ENCODE data around the gene LRFN4.
A peak's percentile ranks its signal among the peaks of the same experiment; 100 is the strongest.

Gene LRFN4

GRCh38 chr11:66874232-66874631 lies 17.4 kb downstream of the LRFN4 start:
- DNase-seq: no peak

GRCh38 chr11:66875378-66875777 lies 18.5 kb downstream of the LRFN4 start:
- DNase-seq: no peak

- no peak for DNase-seq
These were observed 20.9 kb downstream of the LRFN4 start for GRCh38 chr11:66877588-66878385.

GRCh38 chr11:66878474-66878873 lies 21.6 kb downstream of the LRFN4 start:
- no peak for DNase-seq

- DNase-seq: no peak
These were observed 22.1 kb downstream of the LRFN4 start for GRCh38 chr11:66879000-66879399.

GRCh38 chr11:66879583-66879982 lies 22.7 kb downstream of the LRFN4 start:
- no peak for DNase-seq

- DNase-seq: no peak
These were observed 23.1 kb downstream of the LRFN4 start for GRCh38 chr11:66879999-66880398.

GRCh38 chr11:66880496-66881450 lies 23.9 kb downstream of the LRFN4 start:
- DNase-seq: no peak

GRCh38 chr11:66881451-66881835 lies 24.6 kb downstream of the LRFN4 start:
- no peak for DNase-seq

- peak; percentile 38 for DNase-seq
These were observed 25.1 kb downstream of the LRFN4 start for GRCh38 chr11:66881927-66882452.

GRCh38 chr11:66882561-66883015 lies 25.7 kb downstream of the LRFN4 start:
- no peak for DNase-seq

- peak; percentile 76 for DNase-seq
These were observed 26.4 kb downstream of the LRFN4 start for GRCh38 chr11:66883016-66883965.

- DNase-seq: no peak
These were observed 27.6 kb downstream of the LRFN4 start for GRCh38 chr11:66884443-66884842.

- DNase-seq: no peak
These were observed 28.6 kb downstream of the LRFN4 start for GRCh38 chr11:66885469-66885868.

GRCh38 chr11:66885950-66886440 lies 29.1 kb downstream of the LRFN4 start:
- no peak for DNase-seq

- DNase-seq: no peak
These were observed 29.9 kb downstream of the LRFN4 start for GRCh38 chr11:66886671-66887221.

GRCh38 chr11:66887526-66887925 lies 30.7 kb downstream of the LRFN4 start:
- no peak for DNase-seq

GRCh38 chr11:66888282-66888681 lies 31.4 kb downstream of the LRFN4 start:
- no peak for DNase-seq

GRCh38 chr11:66889960-66890359 lies 33.1 kb downstream of the LRFN4 start:
- no peak for DNase-seq

- DNase-seq: peak; percentile 82
These were observed 35.2 kb downstream of the LRFN4 start for GRCh38 chr11:66891851-66892660.

GRCh38 chr11:66892911-66893310 lies 36.0 kb downstream of the LRFN4 start:
- DNase-seq: no peak

Measured in OCI-M1 (cell line).